NCI-H2081 treated with DMSO at 0.1 percent for 48 hours (cell line): Measurements from ENCODE around the gene SLC16A3.
"Not testable (repeated sequence)": the region's sequence is repeated elsewhere in the genome, so short reads cannot be mapped to it uniquely, and the experiment has no call there.

Experiments used
- DNase-seq: peaks from one replicate; lab custom pipeline; 2025; lab: John Stamatoyannopoulos, UW

Gene SLC16A3

DNA sequence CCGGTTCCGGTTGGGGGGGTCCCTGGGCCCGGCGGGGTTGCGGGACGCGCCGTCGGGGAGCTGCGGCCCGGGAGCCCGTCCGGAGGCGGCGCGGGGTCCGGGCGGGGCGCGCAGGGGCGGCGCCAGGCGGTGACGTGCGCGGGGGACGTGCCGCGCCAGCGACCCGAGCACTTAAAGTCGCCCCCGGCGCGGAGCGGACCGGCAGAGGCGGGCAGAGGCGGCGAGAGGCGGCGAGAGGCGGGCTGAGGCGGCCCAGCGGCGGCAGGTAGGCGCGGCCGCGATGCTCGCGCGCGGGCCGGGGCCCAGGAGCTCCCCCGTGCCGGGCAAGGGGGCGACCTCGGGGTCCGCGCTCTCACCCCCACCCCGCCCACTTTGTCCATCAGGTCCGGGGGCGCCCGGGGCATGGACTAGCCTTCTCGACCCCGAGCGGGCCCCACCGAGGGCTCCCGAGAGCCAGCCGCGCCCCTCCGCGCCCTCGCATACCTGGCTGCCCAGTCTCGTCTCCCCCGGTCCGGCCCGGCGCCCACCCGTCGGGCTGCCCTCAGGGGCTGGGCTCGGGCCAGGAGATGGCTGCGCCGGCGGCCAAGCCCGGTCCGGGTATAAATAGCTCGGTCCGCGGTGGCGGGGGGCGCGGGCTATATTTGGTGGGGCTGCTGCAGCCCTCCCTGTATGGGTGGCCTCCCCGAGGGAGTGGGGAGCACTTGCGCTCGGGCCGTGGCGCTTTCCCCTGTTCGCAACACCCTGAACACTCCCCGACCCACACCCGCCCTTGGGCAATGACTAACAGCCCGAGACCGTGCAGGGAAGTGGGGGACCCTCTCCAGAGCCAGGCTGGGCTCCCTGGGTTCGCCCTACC is at the start of gene SLC16A3:
Gene SLC16A3, plus strand, starts transcription at position 201 of the 856 bp plus-strand sequence. CDS start 6,967 bp downstream, outside the sequence.
- DNase-seq: no peak

DNA sequence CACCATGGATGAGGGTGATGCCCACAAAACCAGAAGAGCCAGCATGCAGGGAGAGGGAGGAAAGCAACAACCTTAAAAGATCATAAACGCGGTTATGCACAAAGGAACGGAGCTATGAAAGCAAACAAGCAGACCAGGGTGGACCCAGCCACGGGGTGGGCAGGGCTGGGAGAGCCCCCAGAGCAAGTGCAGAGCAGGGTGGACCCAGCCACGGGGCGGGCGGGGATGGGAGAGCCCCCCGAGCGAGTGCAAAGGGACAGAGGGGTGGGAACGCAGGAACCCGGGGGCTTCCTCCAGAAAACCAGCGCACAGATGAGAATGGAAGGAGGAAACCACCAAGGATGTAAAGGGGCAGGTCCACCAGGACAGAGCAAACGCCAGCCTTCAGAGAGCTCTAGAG is 49.4 kb upstream of the SLC16A3 start:
- DNase-seq: no peak

DNA sequence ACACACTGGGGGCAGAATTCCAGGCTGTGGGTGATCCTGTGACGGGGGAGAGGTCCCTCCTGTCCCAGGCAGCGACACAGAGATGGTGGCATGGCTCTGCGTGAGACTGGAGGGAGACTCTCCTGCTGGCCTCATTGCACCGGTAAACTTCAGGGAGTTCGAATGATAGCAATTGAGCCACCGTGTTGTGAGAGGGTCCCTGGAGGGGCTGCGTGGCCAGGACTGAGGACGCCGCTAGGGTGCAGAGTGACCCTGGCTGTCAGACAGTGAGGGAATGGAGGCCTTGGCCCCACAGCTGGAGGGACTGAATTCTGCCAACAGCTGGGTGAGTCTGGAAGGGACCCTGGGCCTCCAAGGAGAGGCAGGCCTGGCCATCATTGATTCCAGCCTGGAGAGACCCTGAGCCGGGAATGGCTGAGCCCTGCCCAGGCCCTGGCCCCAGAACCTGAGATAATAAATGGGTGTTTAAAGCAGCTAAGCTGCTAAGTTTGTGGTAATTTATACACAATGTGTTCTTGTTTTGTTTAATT is 48.8 kb upstream of the SLC16A3 start:
- DNase-seq: no peak

DNA sequence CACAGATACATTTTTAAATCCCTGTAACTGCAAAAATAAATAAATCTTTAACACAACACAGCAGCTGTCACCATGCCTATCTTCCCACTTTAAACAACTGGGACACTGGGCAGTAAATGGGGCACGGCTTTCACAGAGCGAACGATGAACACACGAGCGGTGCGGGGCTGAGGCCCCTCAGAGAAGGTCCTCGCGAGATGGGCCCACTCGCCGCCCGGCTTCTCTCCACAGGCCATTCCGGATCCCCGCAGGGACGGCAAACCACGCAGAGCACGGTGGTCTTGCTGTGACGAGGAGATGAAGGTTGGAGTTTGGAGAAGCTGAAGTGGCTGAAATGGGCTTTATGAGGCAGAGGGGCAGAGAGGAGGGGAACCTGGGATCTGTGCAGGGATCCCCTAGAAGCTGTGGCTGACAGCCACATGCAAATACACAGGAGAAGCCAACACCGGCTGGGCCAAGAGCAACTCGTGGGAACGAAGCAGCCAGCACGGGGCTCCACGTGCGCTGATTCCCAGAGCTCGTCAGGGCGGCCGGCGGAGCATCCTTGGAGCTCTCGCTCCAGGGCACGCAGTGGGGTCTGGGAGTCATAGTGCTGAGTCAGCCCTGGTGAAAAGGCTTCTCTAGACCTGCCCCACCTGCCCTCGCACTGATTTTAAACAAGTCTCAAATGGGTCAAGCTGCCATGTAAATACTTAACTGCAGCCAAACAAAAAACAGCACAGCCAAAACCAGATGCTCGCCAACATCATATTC is 47.9 kb upstream of the SLC16A3 start:
- no peak for DNase-seq

DNA sequence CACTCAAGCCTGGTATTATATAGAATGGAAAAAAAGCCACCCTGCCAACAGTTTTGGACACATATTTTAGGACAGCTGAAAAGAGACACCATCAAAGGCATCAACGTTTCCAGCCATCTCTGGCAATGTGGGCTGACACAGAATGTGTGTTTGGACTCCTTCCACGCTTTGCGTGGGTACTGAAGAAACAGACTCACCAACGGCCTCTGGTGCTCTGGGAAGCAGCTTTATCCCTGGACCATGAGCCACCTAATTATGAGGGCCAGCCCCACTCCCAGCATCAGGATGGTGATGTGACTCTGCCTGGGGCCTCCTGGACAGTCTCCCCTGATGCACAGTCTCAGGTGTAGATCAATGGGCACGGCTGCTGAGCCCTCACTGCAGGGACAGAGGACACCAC is 44.1 kb upstream of the SLC16A3 start:
- no peak for DNase-seq

DNA sequence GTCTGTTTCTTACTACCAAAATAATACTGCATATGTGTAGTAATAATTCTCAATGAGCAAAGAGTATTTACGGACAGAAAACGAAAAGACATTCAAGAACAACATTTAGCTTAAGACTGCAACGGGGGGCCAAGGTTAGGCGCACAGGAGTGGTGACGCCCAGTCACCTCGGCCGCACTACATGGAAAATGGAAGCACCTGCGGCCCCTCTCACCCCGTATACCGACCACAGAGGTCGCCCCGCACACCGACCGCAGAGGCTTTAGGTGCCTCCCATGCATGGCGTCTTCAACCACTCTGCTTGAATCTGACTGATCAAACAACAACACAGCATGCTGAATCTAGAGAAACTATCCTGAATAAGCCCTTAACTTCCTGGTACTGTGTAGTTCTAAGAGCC is 42.6 kb upstream of the SLC16A3 start:
- no peak for DNase-seq

DNA sequence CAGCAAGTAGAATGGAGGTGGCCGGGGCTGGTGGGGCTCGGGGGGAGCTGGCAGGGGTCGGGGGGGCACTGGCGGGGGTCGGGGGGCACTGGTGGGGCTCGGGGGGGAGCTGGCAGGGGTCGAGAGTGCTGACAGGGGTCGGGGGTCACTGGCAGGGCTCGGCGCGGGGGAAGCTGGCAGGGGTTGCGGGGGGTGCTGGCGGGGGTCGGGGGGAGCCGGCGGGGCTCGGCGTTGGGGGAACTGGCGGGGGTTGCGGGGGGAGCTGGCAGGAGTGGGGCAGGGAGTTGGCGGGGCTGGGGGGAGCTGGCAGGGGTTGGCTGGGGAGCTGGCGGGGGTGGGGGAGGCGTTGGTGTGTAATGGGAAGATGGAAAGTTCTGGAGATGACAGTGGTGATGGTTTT is 41.3 kb upstream of the SLC16A3 start:
- DNase-seq: no peak

DNA sequence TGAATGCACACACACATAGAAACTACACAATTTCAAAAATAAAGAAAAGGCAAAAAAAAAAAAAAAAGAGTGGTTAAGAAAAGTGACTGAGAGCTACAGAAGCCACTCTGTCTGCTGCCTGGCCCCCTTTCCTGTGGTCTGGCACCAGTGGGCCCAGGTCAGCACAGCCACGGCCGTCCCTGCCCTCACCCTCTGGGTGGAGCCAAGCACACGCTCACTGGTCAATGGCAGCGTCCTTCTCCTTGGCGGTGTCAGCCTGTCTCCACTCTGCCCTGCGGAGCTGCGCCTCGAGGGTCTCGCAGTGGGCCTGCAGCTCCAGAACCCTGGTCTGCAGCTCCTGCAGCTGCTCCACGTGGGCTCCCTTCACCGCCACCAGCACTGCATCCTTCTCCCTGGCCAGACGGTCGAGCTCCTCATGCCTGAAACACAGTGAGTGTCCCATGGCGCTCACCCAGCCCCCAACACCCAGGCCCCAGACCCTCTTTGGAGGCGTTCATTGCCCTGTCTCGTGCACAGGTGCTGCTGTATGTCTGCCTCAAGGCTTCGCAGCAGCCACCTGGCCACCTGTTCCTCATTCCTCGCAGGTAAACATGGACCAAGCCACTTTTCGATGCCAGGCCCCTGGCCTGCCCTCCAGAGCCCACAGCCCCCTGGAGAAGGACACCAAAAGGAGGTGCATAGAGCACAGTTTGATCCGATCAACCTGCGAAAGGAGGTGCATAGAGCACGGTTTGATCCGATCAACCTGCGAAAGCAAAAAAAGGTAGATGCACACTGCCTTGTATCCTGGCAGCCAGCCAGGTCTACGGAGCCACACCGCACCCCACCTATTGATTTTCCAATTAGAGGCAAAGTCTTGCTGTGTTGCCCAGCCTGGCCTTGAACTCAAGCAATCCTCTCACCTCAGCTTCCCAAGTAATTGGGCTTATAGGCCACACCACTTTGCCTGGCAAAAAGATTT is 40.6 kb upstream of the SLC16A3 start:
- DNase-seq: no peak

DNA sequence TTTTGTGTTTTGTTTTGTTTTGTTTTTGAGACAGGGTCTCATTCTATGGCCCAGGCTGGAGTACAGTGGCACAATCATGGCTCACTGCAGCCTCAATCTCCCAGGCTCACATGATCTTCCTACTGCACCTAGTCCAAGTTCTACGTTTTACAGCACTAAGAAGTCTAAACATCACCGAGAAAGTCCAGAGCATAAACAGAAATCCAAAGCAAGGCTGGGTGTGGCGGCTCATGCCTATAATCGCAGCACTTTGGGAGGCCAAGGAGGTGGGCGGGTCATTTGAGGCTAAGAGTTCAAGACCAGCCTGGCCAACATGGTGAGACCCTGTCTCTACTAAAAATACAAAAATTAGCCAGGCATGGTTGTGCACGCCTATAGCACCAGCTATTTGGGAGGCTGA is 35.8 kb upstream of the SLC16A3 start:
- not testable (repeated sequence) for DNase-seq

DNA sequence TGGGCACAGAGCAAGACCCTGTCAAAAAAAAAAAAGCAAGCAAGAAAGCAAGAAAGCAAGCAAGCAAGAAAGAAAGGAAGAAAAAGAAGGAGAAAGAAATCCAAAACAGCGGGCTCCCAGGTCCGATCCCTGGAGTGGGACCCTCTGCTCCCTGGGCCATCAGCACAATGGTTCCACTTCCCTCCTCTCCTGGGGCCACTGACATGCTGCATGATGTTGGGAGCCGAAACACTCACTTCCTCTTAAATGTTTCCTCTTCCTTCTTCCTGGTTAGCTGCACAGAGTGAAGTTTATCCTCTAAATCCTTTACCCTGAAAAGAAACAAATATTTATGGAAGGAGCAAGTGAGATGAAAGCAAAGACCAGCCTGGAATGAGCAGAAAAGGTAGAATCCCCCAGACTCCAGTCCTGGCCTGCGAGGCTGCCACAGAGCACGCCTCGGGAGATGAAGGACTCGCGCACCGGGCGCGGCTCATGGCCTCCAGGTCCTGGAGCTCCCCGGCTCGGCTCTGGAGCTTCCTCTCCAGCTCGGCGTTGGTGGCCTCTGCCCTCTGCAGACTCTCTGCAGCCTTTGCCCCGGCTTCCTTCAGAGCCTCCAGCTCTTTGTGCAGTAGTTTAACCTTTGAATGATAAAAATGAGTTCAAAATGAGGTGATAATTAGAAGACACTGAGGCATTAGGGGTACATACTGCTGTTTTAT is 35.2 kb upstream of the SLC16A3 start:
- DNase-seq: no peak

DNA sequence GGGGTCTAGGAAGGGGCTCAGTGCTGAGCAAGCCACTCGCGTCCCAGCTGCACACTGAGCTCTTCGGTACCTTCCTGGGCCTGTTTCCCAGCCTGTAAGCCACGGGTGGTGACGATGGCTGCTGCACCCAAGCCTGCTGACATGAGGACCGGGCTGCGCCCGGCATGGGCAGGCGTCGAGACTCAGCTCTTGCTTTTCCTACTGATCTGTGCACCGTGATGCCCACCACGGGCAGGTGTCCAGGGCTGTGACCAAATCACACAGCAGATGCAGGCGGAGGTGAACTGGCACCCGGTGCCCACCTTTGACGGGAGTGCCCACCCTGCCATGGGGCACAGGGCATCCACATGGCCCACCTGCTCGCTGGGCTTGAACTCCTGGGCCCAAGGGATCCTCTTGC is 34.1 kb upstream of the SLC16A3 start:
- DNase-seq: no peak

DNA sequence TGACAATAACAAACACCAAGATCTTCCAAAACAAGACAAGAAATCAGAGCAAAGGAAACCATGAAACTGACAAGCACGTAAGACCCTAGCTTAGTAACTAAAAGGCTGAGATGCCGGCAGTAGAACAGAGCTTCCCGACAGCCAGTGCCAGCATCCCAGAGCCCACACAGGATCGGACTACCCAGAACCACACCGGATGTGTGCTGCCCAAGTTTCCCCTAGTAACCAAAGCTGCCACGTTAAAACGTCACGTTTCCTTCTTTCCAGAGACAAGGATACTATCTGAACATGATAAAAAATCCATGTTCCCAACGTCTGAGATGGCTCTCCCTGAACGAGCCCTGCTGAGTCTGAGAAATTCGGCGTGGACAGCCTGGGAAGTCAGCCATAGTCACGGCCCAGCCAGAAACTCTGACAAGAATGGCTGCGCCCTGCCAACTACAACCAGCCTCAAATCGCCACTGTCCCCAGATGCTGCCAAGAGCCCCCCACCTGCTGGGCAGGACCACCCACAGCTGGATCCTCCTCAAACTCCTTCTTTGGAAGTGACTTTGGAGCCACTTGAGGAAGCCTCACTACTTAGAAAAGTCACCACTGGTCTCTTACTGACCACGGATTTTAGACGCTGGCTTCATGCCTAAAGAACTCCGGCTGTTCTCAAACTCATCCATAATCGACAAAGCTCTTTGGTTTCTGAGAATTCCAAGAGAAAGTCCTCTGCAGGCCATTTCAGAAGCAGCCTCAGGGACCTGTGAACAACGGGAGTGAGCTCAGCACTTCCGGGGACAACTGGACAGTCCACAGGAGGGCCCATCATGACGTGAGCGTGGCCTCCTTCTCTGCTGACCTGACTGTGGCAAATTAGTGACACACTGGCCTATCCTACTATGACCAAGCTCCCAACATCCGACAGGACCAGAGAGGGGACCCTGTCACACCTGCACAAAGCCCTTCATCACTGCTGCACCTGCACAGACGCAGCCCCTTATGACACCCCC is 32.9 kb upstream of the SLC16A3 start:
- DNase-seq: no peak

DNA sequence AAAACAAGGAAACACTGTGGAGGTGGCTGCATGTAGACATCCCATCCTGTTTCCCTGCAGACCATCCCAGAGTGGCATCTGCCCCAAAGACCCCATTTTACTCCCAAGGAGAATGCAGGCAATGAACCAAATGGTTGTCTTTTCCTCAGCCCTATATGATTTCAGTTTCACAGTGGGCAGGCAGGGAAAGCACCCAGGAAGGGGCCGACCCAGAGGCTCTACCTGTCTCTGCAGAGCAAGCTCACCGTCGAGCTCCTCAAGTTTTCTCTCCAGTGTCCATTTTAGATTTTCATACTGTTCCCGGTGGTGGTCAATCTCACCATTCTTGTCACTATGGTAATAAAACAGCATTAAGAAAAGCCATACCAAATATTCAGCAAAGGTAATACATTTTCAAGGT is 30.8 kb upstream of the SLC16A3 start:
- no peak for DNase-seq

DNA sequence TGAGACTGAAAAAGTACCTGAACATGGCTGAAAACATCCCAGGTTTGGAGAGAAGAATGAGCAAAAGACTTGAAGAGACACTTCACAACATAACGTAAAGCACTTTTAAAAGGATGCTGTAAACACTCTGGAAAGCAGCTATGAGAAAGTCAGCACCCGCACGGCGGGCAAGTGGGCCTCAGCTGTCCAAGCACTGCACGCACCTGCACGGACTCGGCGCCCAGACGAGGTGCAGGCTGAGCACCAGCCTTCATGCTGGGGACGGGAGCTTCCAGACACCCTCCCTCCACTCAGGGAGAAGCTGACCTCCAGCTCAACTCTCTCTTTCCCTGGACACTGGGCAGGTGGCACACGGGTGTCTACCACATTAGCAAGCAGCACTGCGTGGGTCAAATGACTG is 29.3 kb upstream of the SLC16A3 start:
- no peak for DNase-seq

DNA sequence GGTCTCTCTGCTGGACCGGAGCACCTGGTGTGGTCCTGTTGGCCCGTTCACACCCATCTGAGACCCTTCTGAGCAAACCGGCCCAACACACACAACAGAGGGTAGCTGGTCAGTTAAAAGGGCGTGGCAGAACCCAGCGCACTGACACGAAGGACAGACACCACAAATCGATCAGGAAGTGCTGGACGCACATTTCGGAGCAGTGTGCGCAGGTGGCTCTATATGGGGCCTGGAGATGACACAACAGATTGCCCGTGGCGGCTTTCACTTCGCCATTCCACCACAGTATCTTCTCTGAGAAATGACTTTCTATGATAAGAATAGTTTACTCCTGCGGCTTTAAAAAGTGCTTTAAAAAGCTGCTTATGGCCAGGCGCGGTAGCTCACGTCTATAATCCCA is 28.7 kb upstream of the SLC16A3 start:
- no peak for DNase-seq

DNA sequence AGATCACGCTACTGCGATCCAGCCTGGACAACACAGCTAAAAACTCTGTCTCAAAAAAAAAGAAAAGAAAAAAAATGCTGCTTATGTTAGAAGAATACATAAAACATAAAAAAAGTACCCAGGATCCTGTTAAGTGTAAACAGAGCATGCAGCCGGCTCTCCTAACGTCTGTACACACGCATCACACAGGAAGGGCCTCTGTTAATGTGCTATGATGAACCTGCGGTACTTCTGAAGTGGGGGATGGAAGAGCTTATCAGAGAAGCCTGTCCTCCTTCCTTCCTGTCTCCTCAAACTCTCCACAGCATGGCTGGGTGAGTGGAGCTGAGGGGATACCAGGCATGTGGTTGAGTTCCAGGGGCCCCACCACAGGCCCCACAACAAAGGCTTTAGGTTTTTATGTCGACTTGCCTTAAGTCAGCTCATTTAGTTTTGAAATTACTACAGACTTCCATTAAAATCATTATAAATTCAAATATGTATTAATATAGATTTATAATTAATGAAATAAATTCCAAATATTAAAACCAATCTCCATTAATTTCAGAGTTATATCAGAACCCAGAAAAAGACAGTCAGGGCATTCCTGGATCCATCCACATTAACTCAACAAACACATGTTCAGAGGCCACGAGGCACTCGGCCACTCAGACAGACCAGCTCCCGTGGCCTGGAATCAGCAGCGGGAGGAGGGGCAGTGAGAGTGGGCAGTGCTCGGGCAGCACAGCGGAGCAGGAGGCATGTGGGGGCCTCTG is 27.9 kb upstream of the SLC16A3 start:
- peak; percentile 23 for DNase-seq

DNA sequence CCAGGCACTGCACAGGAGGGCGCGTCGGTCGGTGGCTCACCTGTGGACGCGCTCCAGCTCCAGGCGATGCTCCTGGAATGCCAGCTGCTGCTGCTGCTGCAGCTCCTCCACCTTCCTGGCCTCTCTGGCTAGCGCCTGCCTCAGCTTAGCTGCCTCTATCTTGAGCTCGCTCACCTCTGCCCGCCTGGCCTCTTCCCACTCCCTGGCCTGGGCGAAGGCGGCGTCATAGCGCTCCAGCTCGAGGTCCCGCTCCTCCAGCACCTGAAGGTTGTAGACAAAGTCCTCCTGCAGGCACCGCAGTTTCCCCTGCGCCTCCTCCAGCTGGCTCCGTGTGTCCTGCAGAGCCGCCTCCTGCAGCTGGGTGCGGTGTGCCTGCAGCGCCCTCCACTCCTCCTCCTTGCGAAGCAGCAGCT is 27.3 kb upstream of the SLC16A3 start:
- DNase-seq: no peak

DNA sequence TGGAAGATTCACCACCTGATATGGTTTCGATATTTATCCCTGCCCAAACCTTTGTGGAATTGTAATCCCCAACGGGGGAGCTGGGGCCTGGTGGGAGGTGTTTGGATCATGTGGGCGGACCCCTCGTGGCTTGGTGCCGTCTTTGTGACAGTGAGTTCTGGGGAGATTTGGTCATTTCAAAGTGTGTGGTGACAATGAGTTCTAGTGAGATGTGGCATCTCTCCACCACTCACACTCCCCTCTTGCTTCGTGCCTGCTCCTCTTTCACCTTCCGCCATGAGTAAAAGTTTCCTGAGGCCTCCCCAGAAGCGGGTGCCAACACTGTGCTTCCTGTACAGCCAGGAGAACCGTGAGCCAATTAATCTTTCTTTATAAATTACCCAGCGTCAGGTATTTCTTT is 25.9 kb upstream of the SLC16A3 start:
- DNase-seq: no peak

DNA sequence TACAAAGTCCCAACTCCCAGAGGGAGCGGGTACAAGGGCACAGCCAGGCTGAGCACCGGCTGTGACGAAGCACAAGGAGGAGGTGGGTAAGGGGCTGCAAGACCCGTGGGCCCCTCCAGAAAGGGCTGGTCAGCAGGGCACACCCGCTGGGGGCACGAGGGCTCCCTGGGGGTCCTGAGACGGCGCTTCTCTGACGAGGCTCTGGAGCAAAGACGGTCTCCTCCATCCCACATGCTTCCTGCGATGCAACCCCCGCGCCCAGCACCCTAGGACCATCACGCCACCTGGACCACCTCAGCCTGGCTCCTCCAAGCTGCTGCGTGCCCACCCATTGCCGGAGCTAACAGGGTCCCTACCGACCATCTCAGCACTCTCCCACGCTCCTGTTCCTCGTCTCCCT is 24.9 kb upstream of the SLC16A3 start:
- DNase-seq: no peak
